Neural progenitor cell (in vitro differentiated cells): ENCODE measurements around the gene TPPP.
"Not testable (repeated sequence)": the region's sequence is repeated elsewhere in the genome, so short reads cannot be mapped to it uniquely, and the experiment has no call there.

Source experiments
- EZH2 ChIP-seq: fragments of 200-600 bp; sonication (generic); IDR thresholded peaks from 2 replicates; pipeline ENCODE4 v1.6.1; 2017; ENCODE audit warnings: antibody characterized with exemption, mild to moderate bottlenecking, moderate library complexity
- EZH2phosphoT487 ChIP-seq: fragments of 200-600 bp; sonication (generic); IDR thresholded peaks from 2 replicates; pipeline ENCODE4 v1.6.1; 2017; ENCODE audit warnings: antibody characterized with exemption

- TF ChIP-seq EZH2, EZH2phosphoT487: not testable (repeated sequence)
These were observed 22.5 kb upstream of the TPPP start for GRCh38 chr5:715636-716035.
